ENCODE results near the gene GPALPP1.

GPALPP1 gene

GRCh38 chr13:45004096-45004495 is 14.8 kb downstream of the GPALPP1 start:
- Histone ChIP-seq H3K4me3 (ENCODE audit: low read length) (no peak overlapping the region), H3K27me3 (replicated peaks; ENCODE audit: insufficient read depth, low read length) (no peaks in the 10 kb centered on the region), H2AFZ (ENCODE audit: low read length) (no peak overlapping the region), H3K36me3 (replicated peaks; ENCODE audit: insufficient read depth, low read length) (no peaks in the 10 kb centered on the region), H3K4me1 (ENCODE audit: low read length) (no peaks in the 10 kb centered on the region), H3K79me2 (ENCODE audit: low read length) (no peaks in the 10 kb centered on the region), H4K20me1 (ENCODE audit: insufficient read depth, low read length) (no peaks in the 10 kb centered on the region), H3K9ac (ENCODE audit: low read length) (no peak overlapping the region), H3K4me2 (ENCODE audit: low read depth, low read length) (no peak overlapping the region), H3K27ac (ENCODE audit: low read length) (no peak overlapping the region), H3K9me2 (replicated peaks; ENCODE audit: insufficient read depth, low read length) (no peaks in the 10 kb centered on the region), H3K9me3 (replicated peaks; ENCODE audit: insufficient read depth, low read length) (no peaks in the 10 kb centered on the region), H3F3A (ENCODE audit: insufficient read depth, low read length) (no peaks in the 10 kb centered on the region)
- TF ChIP-seq EZH2phosphoT487 (IDR thresholded peaks at IDR 0.05; ENCODE audit: low read length) = no peak
- no peak for TF ChIP-seq EZH2 (optimal IDR thresholded peaks at IDR 0.05; ENCODE audit: low read depth, low read length)
- TF ChIP-seq CTCF (IDR thresholded peaks at IDR 0.05; ENCODE audit: low read length) = no peak
- no peak for DNase-seq

- Histone ChIP-seq H3K9me2 (replicated peaks; ENCODE audit: insufficient read depth, low read length) (no peaks in the 10 kb centered on the region), H2AFZ (ENCODE audit: low read length) (no peak overlapping the region), H3K36me3 (replicated peaks; ENCODE audit: insufficient read depth, low read length) (no peaks in the 10 kb centered on the region), H3K27me3 (replicated peaks; ENCODE audit: insufficient read depth, low read length) (no peaks in the 10 kb centered on the region), H3K4me3 (ENCODE audit: low read length) (no peak overlapping the region), H4K20me1 (ENCODE audit: insufficient read depth, low read length) (no peaks in the 10 kb centered on the region), H3K9ac (ENCODE audit: low read length) (no peak overlapping the region), H3K4me2 (ENCODE audit: low read depth, low read length) (no peak overlapping the region), H3K79me2 (ENCODE audit: low read length) (no peaks in the 10 kb centered on the region), H3K4me1 (ENCODE audit: low read length) (no peaks in the 10 kb centered on the region), H3F3A (ENCODE audit: insufficient read depth, low read length) (no peaks in the 10 kb centered on the region), H3K27ac (ENCODE audit: low read length) (no peak overlapping the region), H3K9me3 (replicated peaks; ENCODE audit: insufficient read depth, low read length) (no peaks in the 10 kb centered on the region)
- DNase-seq = no peak
- TF ChIP-seq EZH2phosphoT487 (IDR thresholded peaks at IDR 0.05; ENCODE audit: low read length) (no peak), EZH2 (optimal IDR thresholded peaks at IDR 0.05; ENCODE audit: low read depth, low read length) (no peak), CTCF (IDR thresholded peaks at IDR 0.05; ENCODE audit: low read length) (no peak)
These were observed 17.9 kb downstream of the GPALPP1 start for GRCh38 chr13:45007225-45007624.

GRCh38 chr13:45007823-45008222 is 18.5 kb downstream of the GPALPP1 start:
- H3F3A ChIP-seq (ENCODE audit: insufficient read depth, low read length) = no peaks in the 10 kb centered on the region
- TF ChIP-seq EZH2 (optimal IDR thresholded peaks at IDR 0.05; ENCODE audit: low read depth, low read length) (no peak), EZH2phosphoT487 (IDR thresholded peaks at IDR 0.05; ENCODE audit: low read length) (no peak), CTCF (IDR thresholded peaks at IDR 0.05; ENCODE audit: low read length) (no peak)
- no peaks in the 10 kb centered on the region for H3K9me2 ChIP-seq (replicated peaks; ENCODE audit: insufficient read depth, low read length)
- no peak overlapping the region for H3K4me3 ChIP-seq (ENCODE audit: low read length)
- H3K27me3 ChIP-seq (replicated peaks; ENCODE audit: insufficient read depth, low read length) = no peaks in the 10 kb centered on the region
- H3K79me2 ChIP-seq (ENCODE audit: low read length) = no peaks in the 10 kb centered on the region
- H3K4me1 ChIP-seq (ENCODE audit: low read length) = no peaks in the 10 kb centered on the region
- no peak overlapping the region for H3K9ac ChIP-seq (ENCODE audit: low read length)
- H3K36me3 ChIP-seq (replicated peaks; ENCODE audit: insufficient read depth, low read length) = no peaks in the 10 kb centered on the region
- H3K9me3 ChIP-seq (replicated peaks; ENCODE audit: insufficient read depth, low read length) = no peaks in the 10 kb centered on the region
- H3K27ac ChIP-seq (ENCODE audit: low read length) = no peak overlapping the region
- no peak overlapping the region for H3K4me2 ChIP-seq (ENCODE audit: low read depth, low read length)
- no peak overlapping the region for H2AFZ ChIP-seq (ENCODE audit: low read length)
- no peaks in the 10 kb centered on the region for H4K20me1 ChIP-seq (ENCODE audit: insufficient read depth, low read length)
- DNase-seq = no peak
